GM18867 (cell line): ENCODE data around the gene HCST.

Source experiments
- ATAC-seq: cut with Tn5 transposase; IDR thresholded peaks from one replicate; pipeline ENCODE4 v1.9.1; 2021; ENCODE audit warnings: mild to moderate bottlenecking, moderate library complexity; ENCODE audit not compliant: unreplicated experiment

HCST gene

DNA sequence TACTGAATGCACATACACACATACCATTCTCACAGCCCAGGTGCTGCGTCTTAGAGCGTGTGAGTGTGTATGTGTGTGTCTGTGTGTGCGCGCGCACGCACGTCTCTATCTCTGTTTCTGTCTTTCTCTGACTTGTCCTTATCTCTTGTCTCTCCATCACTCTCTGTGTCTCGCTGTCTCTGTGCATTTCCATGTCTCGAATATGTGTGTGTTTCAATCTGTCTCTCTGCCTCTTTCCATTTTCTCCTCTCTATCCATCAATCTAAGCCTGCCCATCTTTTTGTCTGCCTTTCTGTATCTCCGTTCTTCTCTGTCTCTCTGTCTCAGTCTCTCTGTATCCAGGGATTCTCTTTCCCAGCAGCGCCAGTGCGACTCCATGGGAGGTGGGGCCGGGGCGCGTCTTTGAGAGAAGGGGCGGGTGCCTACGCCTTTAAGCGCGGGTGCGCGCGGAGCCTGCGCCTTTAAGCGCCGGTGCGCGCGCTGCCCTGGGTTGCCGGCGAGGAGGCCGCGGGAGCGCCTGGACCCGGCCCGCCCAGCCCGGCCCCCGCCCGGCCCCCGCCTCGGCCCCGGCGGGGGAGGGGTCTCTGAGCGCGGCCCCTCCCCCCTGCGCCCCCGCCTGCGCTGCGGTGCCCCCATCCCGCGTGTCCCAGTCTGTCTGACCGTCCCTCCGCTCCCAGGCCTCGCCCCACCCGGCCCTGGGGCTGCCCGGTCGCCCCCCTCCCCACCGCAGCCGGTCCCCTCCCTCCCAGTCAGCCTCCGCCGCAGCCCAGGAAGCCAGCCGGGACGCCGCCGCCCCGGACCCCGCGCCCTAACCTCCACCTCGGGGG is 33.8 kb downstream of the HCST start, which contains the start of gene LRFN3:
LRFN3 (plus strand) TSS at position 464 of the 827 bp plus-strand sequence. CDS start 3,052 bp downstream, outside the sequence.
- ATAC-seq: no peak

DNA sequence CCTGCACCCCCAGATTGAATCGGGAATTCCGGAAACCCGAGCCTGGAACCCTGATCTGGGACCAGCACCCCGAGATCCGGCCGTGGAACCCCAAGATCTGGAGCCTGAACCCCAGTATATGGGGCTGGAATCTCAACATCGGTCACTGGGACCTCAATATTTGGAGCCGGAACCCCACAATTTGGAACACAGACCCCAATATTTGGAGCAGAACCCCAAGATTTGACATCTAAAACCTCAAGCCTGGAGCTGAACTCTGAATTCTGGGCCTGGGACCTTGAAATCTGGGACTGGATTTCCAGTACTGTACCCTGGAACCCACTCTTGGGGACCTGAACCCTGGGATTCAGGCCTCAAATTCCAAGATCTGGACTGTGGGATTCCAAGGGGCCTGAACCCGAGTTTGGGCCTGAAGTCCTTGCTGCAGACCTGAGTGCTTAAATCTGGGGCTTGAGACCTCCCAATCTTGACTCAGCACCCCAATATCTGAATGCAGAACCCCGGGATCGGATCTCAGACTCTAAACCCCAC is 34.5 kb downstream of the HCST start:
- ATAC-seq: no peak

DNA sequence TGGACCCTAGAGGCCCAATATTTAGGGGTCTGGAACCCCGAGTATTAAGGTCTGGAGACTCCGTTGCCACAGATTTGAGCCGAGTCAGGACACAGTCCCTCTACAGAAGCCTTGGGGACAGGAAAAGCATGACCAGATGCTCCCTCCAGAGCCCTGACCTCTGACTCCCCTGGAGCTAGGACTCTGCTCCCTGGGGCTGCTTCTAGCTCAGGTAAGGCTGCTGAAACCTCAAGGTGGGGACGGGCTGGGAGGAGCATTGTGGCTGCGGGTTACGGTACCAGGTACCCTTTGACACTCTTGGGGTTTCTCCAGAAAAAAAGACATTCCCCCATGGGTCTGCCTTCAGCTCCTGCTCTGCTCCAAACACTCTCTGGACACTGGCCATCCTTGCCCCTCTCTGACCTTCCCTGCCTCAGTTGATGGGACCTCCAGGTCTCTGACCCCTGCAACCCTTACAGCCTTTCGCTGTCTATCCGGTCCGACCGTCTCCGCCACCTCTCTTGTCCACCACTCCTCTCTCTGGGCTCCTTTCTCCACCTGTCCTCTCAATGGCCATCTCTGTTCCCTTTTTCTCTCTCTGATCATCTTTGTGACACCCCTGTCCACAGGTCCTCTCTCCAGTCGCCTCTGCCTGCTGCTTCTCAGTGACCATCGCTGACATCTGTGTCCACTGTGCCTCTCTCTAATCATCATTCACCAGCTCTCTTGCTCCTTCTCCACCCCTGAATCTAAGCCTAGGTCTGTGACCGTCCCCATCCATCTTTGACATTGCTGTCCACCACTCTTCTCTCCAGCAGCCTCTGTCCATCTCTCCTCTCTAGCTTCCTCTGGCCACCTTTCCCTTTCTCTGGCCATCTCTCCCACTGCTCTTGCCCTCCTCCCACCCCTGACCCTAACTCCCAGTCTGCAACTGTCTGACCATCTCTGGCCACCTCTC is 35.3 kb downstream of the HCST start:
- no peak for ATAC-seq

DNA sequence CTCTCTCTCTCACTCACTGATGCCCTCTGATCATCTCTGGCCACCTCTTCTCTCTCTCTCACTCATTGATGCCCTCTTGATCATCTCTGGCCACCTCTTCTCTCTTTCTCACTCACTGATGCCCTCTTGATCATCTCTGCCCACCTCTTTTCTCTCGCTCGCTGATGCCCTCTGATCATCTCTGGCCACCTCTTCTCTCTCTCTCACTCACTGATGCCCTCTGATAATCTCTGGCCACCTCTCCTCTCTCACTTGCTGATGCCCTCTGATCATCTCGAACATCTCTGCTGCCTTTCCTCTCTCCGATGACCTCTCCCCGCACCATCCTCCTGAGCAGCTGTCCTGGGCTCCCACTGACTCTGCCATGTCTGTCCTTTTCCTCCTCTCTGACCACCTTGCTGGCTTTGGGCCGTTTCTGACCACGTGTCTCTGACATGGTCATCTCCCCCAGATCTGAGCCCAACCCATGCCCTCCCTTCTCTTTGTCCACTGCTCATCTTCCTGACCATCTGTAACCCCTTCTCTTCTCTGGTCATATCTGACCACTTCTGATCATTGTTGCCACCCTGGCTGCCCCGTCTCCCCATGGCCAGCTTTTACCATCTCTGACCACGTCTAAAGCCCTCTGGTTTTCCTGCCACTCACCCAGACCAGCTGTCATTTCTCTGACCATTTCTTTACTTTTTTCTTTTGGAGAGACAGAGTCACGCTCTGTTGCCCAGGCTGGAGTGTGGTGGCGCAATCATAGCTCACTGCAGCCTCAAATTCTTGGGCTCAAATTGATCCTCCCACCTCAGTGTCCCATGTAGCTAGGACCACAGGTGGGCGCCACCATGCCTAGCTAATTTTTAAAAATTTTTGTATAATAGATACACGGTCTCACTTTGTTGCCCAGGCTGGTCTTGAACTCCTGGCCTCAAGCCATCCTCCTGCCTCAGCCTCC is 36.2 kb downstream of the HCST start:
- no peak for ATAC-seq

DNA sequence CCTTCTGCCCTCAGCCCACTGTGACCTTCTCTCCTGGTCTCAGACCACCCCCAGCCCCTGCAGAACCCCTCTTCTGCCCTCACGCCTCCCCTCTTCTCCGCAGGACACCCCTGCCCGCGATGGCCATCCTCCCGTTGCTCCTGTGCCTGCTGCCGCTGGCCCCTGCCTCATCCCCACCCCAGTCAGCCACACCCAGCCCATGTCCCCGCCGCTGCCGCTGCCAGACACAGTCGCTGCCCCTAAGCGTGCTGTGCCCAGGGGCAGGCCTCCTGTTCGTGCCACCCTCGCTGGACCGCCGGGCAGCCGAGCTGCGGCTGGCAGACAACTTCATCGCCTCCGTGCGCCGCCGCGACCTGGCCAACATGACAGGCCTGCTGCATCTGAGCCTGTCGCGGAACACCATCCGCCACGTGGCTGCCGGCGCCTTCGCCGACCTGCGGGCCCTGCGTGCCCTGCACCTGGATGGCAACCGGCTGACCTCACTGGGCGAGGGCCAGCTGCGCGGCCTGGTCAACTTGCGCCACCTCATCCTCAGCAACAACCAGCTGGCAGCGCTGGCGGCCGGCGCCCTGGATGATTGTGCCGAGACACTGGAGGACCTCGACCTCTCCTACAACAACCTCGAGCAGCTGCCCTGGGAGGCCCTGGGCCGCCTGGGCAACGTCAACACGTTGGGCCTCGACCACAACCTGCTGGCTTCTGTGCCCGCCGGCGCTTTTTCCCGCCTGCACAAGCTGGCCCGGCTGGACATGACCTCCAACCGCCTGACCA is 37.2 kb downstream of the HCST start:
- ATAC-seq: no peak

DNA sequence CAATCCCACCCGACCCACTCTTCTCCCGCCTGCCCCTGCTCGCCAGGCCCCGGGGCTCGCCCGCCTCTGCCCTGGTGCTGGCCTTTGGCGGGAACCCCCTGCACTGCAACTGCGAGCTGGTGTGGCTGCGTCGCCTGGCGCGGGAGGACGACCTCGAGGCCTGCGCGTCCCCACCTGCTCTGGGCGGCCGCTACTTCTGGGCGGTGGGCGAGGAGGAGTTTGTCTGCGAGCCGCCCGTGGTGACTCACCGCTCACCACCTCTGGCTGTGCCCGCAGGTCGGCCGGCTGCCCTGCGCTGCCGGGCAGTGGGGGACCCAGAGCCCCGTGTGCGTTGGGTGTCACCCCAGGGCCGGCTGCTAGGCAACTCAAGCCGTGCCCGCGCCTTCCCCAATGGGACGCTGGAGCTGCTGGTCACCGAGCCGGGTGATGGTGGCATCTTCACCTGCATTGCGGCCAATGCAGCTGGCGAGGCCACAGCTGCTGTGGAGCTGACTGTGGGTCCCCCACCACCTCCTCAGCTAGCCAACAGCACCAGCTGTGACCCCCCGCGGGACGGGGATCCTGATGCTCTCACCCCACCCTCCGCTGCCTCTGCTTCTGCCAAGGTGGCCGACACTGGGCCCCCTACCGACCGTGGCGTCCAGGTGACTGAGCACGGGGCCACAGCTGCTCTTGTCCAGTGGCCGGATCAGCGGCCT is 37.9 kb downstream of the HCST start:
- ATAC-seq: no peak

DNA sequence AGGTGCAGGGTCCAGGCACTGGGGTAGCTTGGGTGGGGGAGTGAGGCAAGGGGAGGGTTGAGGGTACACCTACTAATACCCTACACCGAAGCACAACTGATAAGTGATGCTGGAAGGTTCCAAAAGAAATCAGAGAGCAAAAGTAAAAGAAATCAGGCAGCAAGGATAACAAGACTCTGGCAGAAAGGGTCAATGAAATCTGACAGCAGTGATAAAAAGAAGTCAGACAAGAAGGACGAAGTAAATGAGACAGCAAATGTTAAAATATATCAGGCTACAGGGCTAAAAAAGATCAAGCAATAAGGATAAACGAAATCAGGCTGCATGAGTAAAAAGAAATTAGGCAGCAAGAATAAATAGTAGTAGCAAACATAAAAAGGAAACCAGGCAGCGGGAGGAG is 38.5 kb downstream of the HCST start:
- ATAC-seq: no peak

DNA sequence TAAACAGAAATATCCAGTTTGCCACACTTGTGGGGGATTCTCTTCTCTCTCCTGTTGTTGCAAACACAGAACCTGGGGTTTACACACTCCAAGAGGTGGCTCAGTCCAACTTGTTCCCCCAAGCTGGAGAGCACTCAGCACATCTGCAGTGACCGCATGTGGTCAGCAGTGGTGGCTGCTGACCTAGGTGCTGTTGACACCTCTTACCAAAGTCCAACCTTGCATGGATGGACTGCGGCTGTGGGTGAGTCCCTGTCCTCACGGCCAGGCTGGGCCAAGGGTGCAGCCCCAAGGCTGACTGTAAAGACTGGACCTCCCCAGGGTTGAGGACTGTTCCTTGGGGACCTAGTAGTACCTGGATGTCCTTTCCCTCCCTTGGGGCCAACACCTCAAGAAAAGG is 39.9 kb downstream of the HCST start:
- ATAC-seq: no peak

DNA sequence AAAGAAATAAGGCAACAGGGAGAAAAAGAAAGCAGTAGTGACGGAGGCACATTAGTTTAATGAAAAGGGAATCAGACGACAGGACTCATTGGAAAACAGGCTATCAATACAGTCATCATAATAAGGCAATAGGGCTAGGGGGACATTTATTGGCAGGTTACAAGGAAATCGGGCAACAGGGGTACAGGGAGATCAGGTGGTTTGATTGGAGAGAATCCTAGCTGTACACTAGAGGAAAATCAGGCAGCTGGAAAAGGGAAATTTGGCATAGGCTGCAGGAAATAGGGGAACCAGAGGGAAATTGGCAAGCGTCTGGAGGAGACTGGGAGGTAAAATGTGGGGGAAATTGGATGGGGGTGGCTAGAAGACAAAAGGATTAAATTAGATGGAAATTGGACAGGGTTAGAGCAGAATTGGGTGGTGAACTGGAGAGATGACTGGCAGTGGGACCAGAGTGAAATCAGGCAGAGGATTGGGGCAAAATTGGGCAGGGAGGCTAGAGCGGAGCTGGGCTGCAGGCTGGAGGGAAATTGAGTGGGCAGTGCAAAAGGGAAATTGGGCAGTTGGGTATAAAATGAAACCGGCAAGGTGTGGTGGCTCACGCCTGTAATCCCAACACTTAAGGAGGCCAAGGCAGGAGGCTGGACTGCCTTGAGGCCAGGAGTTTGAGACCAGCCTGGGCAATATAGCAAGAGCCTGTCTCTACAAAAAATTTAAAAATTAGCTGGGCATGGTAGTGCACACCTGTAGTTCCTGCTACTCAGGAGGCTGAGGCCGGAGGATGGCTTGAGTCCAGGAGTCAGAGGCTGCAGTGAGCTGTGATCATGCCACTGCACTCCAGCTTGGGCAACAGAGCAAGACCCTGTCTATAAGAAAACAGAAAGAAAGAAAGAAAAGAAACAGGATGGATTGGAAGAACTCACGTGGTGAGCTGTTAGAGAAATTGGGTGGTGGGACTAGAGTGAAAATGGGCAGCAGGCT is 41.3 kb downstream of the HCST start:
- ATAC-seq: no peak

DNA sequence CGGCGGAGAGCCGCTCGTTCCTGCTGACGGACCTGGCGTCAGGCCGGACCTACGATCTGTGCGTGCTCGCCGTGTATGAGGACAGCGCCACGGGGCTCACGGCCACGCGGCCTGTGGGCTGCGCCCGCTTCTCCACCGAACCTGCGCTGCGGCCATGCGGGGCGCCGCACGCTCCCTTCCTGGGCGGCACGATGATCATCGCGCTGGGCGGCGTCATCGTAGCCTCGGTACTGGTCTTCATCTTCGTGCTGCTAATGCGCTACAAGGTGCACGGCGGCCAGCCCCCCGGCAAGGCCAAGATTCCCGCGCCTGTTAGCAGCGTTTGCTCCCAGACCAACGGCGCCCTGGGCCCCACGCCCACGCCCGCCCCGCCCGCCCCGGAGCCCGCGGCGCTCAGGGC is 42.2 kb downstream of the HCST start:
- no peak for ATAC-seq

DNA sequence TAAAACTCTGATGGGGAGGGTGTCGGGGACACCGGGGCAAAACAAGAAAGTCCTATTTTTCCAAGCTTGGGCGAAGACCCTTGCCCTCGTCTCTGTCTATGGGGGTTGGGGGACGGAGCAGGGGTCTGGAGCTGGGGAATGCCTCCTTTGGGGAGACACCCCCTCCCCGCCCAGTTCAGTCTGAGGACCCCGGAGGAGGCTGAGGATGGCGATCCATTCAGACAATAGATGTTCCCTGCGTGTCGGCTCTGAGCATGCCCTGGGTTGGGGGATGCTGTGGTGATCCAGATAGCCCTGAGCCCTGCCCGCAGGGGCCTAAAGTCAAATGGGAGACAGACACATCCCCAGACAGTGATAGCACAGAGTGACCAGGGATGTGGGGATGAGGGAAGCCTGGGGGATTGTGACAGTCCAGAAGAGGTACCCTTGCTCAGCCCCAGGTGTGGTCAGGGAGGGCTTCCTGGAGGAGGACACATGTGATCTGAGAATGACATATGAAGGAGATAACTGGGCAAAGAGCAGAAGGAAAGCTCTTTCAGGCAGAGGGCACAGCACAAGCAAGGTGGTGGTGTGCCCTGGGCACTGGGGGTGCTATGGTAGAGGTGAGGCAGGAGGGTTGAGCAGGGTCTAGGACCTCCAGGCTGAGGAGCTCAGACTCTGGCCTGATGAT is 42.9 kb downstream of the HCST start:
- ATAC-seq: no peak

DNA sequence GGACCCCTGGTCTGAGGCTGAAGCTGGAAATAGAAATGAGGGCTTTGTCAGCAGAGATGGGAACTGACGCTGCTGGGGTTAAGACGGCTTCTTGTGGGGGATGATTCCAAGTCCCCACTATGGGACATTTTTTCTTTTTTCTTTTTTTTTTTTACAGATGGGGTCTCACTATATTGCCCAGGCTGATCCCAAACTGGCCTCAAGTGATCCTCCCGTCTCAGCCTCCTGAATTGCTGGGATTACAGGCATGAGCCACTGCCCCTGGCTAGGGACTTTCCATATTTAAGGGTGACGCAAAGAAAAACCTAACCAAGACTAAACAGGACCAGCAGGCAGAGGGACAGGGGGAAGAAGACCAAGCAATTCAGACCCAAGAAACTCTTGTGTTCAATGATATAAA is 43.9 kb downstream of the HCST start:
- no peak for ATAC-seq

DNA sequence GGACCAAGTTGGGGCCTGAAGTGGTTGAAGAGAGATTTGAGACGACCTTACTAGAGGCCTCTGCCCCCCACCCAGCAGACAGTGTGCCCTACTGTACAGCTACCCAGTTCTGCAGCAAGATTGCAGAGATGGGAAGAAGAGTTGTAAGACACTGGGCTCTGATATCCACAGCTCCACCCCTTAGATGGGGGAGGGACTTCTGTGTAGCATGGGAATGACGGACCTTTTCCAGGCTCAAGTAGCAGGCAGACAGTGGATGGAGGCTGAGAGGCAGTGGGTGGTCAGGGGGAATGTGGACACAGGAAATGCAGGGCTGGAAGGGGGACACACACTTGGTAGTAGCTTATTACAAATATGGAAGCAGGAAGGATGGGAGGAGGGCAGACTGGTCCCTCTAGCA is 46.8 kb downstream of the HCST start:
- ATAC-seq: no peak
